ENCODE data around the gene AHRR.

Gene AHRR

GRCh38 chr5:421901-422300, 100.4 kb downstream of the AHRR start:
- H3K27ac ChIP-seq (ENCODE audit: low read length): no peak overlapping the region
- no peak overlapping the region for H3K9ac ChIP-seq (ENCODE audit: low read depth, low read length)
- H3K9me3 ChIP-seq (ENCODE audit: insufficient read depth, low read depth, low read length): no peaks in the 10 kb centered on the region
- no peaks in the 10 kb centered on the region for H3K36me3 ChIP-seq (ENCODE audit: insufficient read depth, low read depth, low read length)
- H3K27me3 ChIP-seq (ENCODE audit: insufficient read depth, low read length): no peaks in the 10 kb centered on the region
- no peak overlapping the region for H3K4me3 ChIP-seq (ENCODE audit: low read length)
- H3K4me1 ChIP-seq (ENCODE audit: insufficient read depth, low read length): no peaks in the 10 kb centered on the region

GRCh38 chr5:422323-423232, 101.1 kb downstream of the AHRR start:
- Histone ChIP-seq H3K4me1 (ENCODE audit: insufficient read depth, low read length) (no peaks in the 10 kb centered on the region), H3K36me3 (ENCODE audit: insufficient read depth, low read depth, low read length) (no peaks in the 10 kb centered on the region), H3K9me3 (ENCODE audit: insufficient read depth, low read depth, low read length) (no peaks in the 10 kb centered on the region), H3K4me3 (ENCODE audit: low read length) (no peak overlapping the region), H3K27ac (ENCODE audit: low read length) (no peak overlapping the region), H3K27me3 (ENCODE audit: insufficient read depth, low read length) (no peaks in the 10 kb centered on the region), H3K9ac (ENCODE audit: low read depth, low read length) (no peak overlapping the region)

- no peak overlapping the region for H3K9ac ChIP-seq (ENCODE audit: low read depth, low read length)
- no peak overlapping the region for H3K27ac ChIP-seq (ENCODE audit: low read length)
- no peaks in the 10 kb centered on the region for H3K4me1 ChIP-seq (ENCODE audit: insufficient read depth, low read length)
- no peaks in the 10 kb centered on the region for H3K36me3 ChIP-seq (ENCODE audit: insufficient read depth, low read depth, low read length)
- no peaks in the 10 kb centered on the region for H3K9me3 ChIP-seq (ENCODE audit: insufficient read depth, low read depth, low read length)
- H3K4me3 ChIP-seq (ENCODE audit: low read length): no peak overlapping the region
- H3K27me3 ChIP-seq (ENCODE audit: insufficient read depth, low read length): no peaks in the 10 kb centered on the region
Observed at GRCh38 chr5:423233-423565, 101.7 kb downstream of the AHRR start.

GRCh38 chr5:423626-424261, 102.2 kb downstream of the AHRR start:
- no peaks in the 10 kb centered on the region for H3K4me1 ChIP-seq (ENCODE audit: insufficient read depth, low read length)
- H3K4me3 ChIP-seq (ENCODE audit: low read length): no peak overlapping the region

GRCh38 chr5:424301-425110, 103.0 kb downstream of the AHRR start:
- Histone ChIP-seq H3K27me3 (ENCODE audit: insufficient read depth, low read length) (no peaks in the 10 kb centered on the region), H3K4me3 (ENCODE audit: low read length) (no peak overlapping the region), H3K9ac (ENCODE audit: low read depth, low read length) (no peak overlapping the region), H3K9me3 (ENCODE audit: insufficient read depth, low read depth, low read length) (no peaks in the 10 kb centered on the region), H3K36me3 (ENCODE audit: insufficient read depth, low read depth, low read length) (no peaks in the 10 kb centered on the region), H3K27ac (ENCODE audit: low read length) (no peak overlapping the region), H3K4me1 (ENCODE audit: insufficient read depth, low read length) (no peaks in the 10 kb centered on the region)

More at GRCh38 chr5:423626-424261, 102.2 kb downstream of the AHRR start:
- Histone ChIP-seq H3K36me3 (ENCODE audit: insufficient read depth, low read depth, low read length) (no peaks in the 10 kb centered on the region), H3K27ac (ENCODE audit: low read length) (no peak overlapping the region), H3K9ac (ENCODE audit: low read depth, low read length) (no peak overlapping the region), H3K27me3 (ENCODE audit: insufficient read depth, low read length) (no peaks in the 10 kb centered on the region), H3K9me3 (ENCODE audit: insufficient read depth, low read depth, low read length) (no peaks in the 10 kb centered on the region)

- H3K9me3 ChIP-seq (ENCODE audit: insufficient read depth, low read depth, low read length): no peaks in the 10 kb centered on the region
- no peak overlapping the region for H3K9ac ChIP-seq (ENCODE audit: low read depth, low read length)
- no peaks in the 10 kb centered on the region for H3K36me3 ChIP-seq (ENCODE audit: insufficient read depth, low read depth, low read length)
- no peak overlapping the region for H3K27ac ChIP-seq (ENCODE audit: low read length)
- H3K4me1 ChIP-seq (ENCODE audit: insufficient read depth, low read length): no peaks in the 10 kb centered on the region
- H3K4me3 ChIP-seq (ENCODE audit: low read length): no peak overlapping the region
- H3K27me3 ChIP-seq (ENCODE audit: insufficient read depth, low read length): no peaks in the 10 kb centered on the region
Observed at GRCh38 chr5:425714-426113, 104.2 kb downstream of the AHRR start.

GRCh38 chr5:426392-426976, 105.0 kb downstream of the AHRR start:
- Histone ChIP-seq H3K27me3 (ENCODE audit: insufficient read depth, low read length) (no peaks in the 10 kb centered on the region), H3K36me3 (ENCODE audit: insufficient read depth, low read depth, low read length) (no peaks in the 10 kb centered on the region), H3K9me3 (ENCODE audit: insufficient read depth, low read depth, low read length) (no peaks in the 10 kb centered on the region), H3K9ac (ENCODE audit: low read depth, low read length) (no peak overlapping the region), H3K27ac (ENCODE audit: low read length) (no peak overlapping the region), H3K4me3 (ENCODE audit: low read length) (no peak overlapping the region), H3K4me1 (ENCODE audit: insufficient read depth, low read length) (no peaks in the 10 kb centered on the region)

GRCh38 chr5:427415-428087, 106.0 kb downstream of the AHRR start:
- H3K27ac ChIP-seq (ENCODE audit: low read length): no peak overlapping the region
- H3K4me3 ChIP-seq (ENCODE audit: low read length): no peak overlapping the region
- no peaks in the 10 kb centered on the region for H3K4me1 ChIP-seq (ENCODE audit: insufficient read depth, low read length)
- H3K9me3 ChIP-seq (ENCODE audit: insufficient read depth, low read depth, low read length): no peaks in the 10 kb centered on the region
- H3K9ac ChIP-seq (ENCODE audit: low read depth, low read length): no peak overlapping the region
- H3K27me3 ChIP-seq (ENCODE audit: insufficient read depth, low read length): no peaks in the 10 kb centered on the region
- H3K36me3 ChIP-seq (ENCODE audit: insufficient read depth, low read depth, low read length): no peaks in the 10 kb centered on the region

GRCh38 chr5:428219-428618, 106.7 kb downstream of the AHRR start:
- no peaks in the 10 kb centered on the region for H3K36me3 ChIP-seq (ENCODE audit: insufficient read depth, low read depth, low read length)
- no peak overlapping the region for H3K9ac ChIP-seq (ENCODE audit: low read depth, low read length)
- H3K4me3 ChIP-seq (ENCODE audit: low read length): no peak overlapping the region
- H3K27ac ChIP-seq (ENCODE audit: low read length): no peak overlapping the region
- H3K4me1 ChIP-seq (ENCODE audit: insufficient read depth, low read length): no peaks in the 10 kb centered on the region
- H3K9me3 ChIP-seq (ENCODE audit: insufficient read depth, low read depth, low read length): no peaks in the 10 kb centered on the region
- no peaks in the 10 kb centered on the region for H3K27me3 ChIP-seq (ENCODE audit: insufficient read depth, low read length)

GRCh38 chr5:428754-429452, 107.4 kb downstream of the AHRR start:
- Histone ChIP-seq H3K9me3 (ENCODE audit: insufficient read depth, low read depth, low read length) (no peaks in the 10 kb centered on the region), H3K9ac (ENCODE audit: low read depth, low read length) (no peak overlapping the region), H3K27ac (ENCODE audit: low read length) (no peak overlapping the region), H3K27me3 (ENCODE audit: insufficient read depth, low read length) (no peaks in the 10 kb centered on the region), H3K4me3 (ENCODE audit: low read length) (no peak overlapping the region), H3K36me3 (ENCODE audit: insufficient read depth, low read depth, low read length) (no peaks in the 10 kb centered on the region), H3K4me1 (ENCODE audit: insufficient read depth, low read length) (no peaks in the 10 kb centered on the region)

Measured in iPS-20b (cell line).